Ishikawa (cell line): Measurements from ENCODE around the gene HNRNPC.
A peak's percentile ranks its signal among the peaks of the same experiment; 100 is the strongest.

Source experiments
- CEBPB ChIP-seq: IDR thresholded peaks from 2 replicates; pipeline ENCODE4 v1.6.1; 2012
- CREB1 ChIP-seq: IDR thresholded peaks from 2 replicates; pipeline ENCODE4 v1.6.1; 2012; ENCODE audit warnings: low read depth
- EGR1 ChIP-seq: IDR thresholded peaks from 2 replicates; pipeline ENCODE4 v1.6.1; 2012
- EP300 ChIP-seq: IDR thresholded peaks from 2 replicates; pipeline ENCODE4 v1.6.1; 2012; ENCODE audit warnings: borderline replicate concordance
- FOXM1 ChIP-seq: IDR thresholded peaks from 2 replicates; pipeline ENCODE4 v1.6.1; 2012; ENCODE audit warnings: low read depth, borderline replicate concordance
- MAX ChIP-seq: IDR thresholded peaks from 2 replicates; pipeline ENCODE4 v1.6.1; 2012
- NFIC ChIP-seq: IDR thresholded peaks from 2 replicates; pipeline ENCODE4 v1.6.1; 2012
- RAD21 ChIP-seq: IDR thresholded peaks from 2 replicates; pipeline ENCODE4 v1.6.1; 2012; ENCODE audit warnings: low read depth
- REST ChIP-seq: IDR thresholded peaks from 2 replicates; pipeline ENCODE4 v1.6.1; 2012; ENCODE audit warnings: low read depth, mild to moderate bottlenecking
- TAF1 ChIP-seq: IDR thresholded peaks from 2 replicates; pipeline ENCODE4 v1.6.1; 2012; ENCODE audit warnings: low read depth, mild to moderate bottlenecking
- TCF12 ChIP-seq: IDR thresholded peaks from 2 replicates; pipeline ENCODE4 v1.6.1; 2012; ENCODE audit warnings: low read depth
- TEAD4 ChIP-seq: IDR thresholded peaks from 2 replicates; pipeline ENCODE4 v1.6.1; 2012
- USF1 ChIP-seq: IDR thresholded peaks from 2 replicates; pipeline ENCODE4 v1.6.1; 2012
- YY1 ChIP-seq: IDR thresholded peaks from 2 replicates; pipeline ENCODE4 v1.6.1; 2012; ENCODE audit warnings: low read depth
- ZBTB7A ChIP-seq: IDR thresholded peaks from 2 replicates; pipeline ENCODE4 v1.6.1; 2012; ENCODE audit warnings: low read depth

The HNRNPC gene

GRCh38 chr14:21269252-21270046 is at the start of gene HNRNPC:
TSS of gene HNRNPC (minus strand) at chr14:21269442. CDS start at chr14:21234193, 35,249 bp downstream.
- no peak for TF ChIP-seq REST
- TF ChIP-seq TAF1: peak; percentile 91
- peak; percentile 91 for TF ChIP-seq YY1
- no peak for TF ChIP-seq ZBTB7A
- TF ChIP-seq FOXM1: no peak
- TF ChIP-seq NFIC: no peak
- TF ChIP-seq EGR1: peak; percentile 70
- TF ChIP-seq CEBPB: peak; percentile 72
- TF ChIP-seq TEAD4: no peak
- TF ChIP-seq CREB1: peak; percentile 70
- no peak for TF ChIP-seq MAX

- TF ChIP-seq REST (peak; percentile 26; the same call in 1 of the 2 replicates), TCF12 (no peak), FOXM1 (no peak), EP300 (no peak), CEBPB (no peak), TAF1 (no peak)
These were observed 48.2 kb upstream of the HNRNPC start for GRCh38 chr14:21317398-21317797.

- TF ChIP-seq YY1 (no peak), MAX (no peak), EGR1 (no peak), RAD21 (no peak), TAF1 (no peak), FOXM1 (no peak), TCF12 (no peak), ZBTB7A (no peak), NFIC (no peak), CEBPB (no peak), REST (no peak), EP300 (no peak), TEAD4 (no peak), USF1 (no peak), CREB1 (no peak)
These were observed 44.3 kb upstream of the HNRNPC start for GRCh38 chr14:21313512-21313911.

- TF ChIP-seq FOXM1 (no peak), CREB1 (no peak), TCF12 (no peak), TEAD4 (no peak), EP300 (no peak), RAD21 (no peak), NFIC (no peak), EGR1 (no peak), TAF1 (no peak), ZBTB7A (no peak), YY1 (no peak), REST (no peak), CEBPB (no peak), USF1 (no peak), MAX (no peak)
These were observed 42.4 kb upstream of the HNRNPC start for GRCh38 chr14:21311614-21312013.
